Left kidney (tissue), 2 donors: Measurements from ENCODE around the gene BOD1L1. TPM values are rescaled to one million over a fixed set of nuclear protein-coding genes. Genes with fewer than 3 reads are reported as not detected.

Source experiments
- DNase-seq: peaks from one replicate; pipeline ENCODE4 v3.0.0-alpha.2; 2013
- polyA plus RNA-seq: library from polyadenylated mRNA; unstranded; fragments of 120-200 nt; gene quantifications from one replicate; pipeline ENCODE4 v1.2.1, GENCODE V29; 2013; ENCODE audit not compliant: insufficient read length

The BOD1L1 gene
- polyA plus RNA-seq, 1 donor = 79.8 TPM

GRCh38 chr4:13559413-13559812, 68.1 kb downstream of the BOD1L1 start:
- no peak for DNase-seq

- no peak for DNase-seq
These were observed 68.6 kb downstream of the BOD1L1 start for GRCh38 chr4:13558881-13559280.

- no peak for DNase-seq
These were observed 72.2 kb downstream of the BOD1L1 start for GRCh38 chr4:13555325-13555724.

- DNase-seq = no peak
These were observed 74.4 kb downstream of the BOD1L1 start for GRCh38 chr4:13553081-13553480.

GRCh38 chr4:13548984-13549546, 78.5 kb downstream of the BOD1L1 start:
- DNase-seq = peak; percentile 78

- no peak for DNase-seq
These were observed 79.2 kb downstream of the BOD1L1 start for GRCh38 chr4:13548059-13548983.

- DNase-seq = no peak
These were observed 80.0 kb downstream of the BOD1L1 start for GRCh38 chr4:13547485-13548041.

- DNase-seq = no peak
These were observed 80.5 kb downstream of the BOD1L1 start for GRCh38 chr4:13546941-13547484.

- no peak for DNase-seq
These were observed 81.2 kb downstream of the BOD1L1 start for GRCh38 chr4:13546142-13546940.

GRCh38 chr4:13545394-13545808, 82.1 kb downstream of the BOD1L1 start:
- no peak for DNase-seq

- DNase-seq = peak; percentile 72
These were observed 82.7 kb downstream of the BOD1L1 start for GRCh38 chr4:13544606-13545393.

GRCh38 chr4:13543839-13544605, 83.5 kb downstream of the BOD1L1 start, which contains the start of gene NKX3-2:
Gene NKX3-2 (minus strand): TSS chr4:13544508. CDS start chr4:13544414, 94 bp downstream.
- DNase-seq = no peak

GRCh38 chr4:13543032-13543838, 84.3 kb downstream of the BOD1L1 start:
- no peak for DNase-seq

GRCh38 chr4:13542577-13543031, 84.9 kb downstream of the BOD1L1 start:
- DNase-seq = no peak

GRCh38 chr4:13541720-13542576, 85.6 kb downstream of the BOD1L1 start:
- no peak for DNase-seq

- DNase-seq = no peak
These were observed 86.3 kb downstream of the BOD1L1 start for GRCh38 chr4:13541176-13541604.

- no peak for DNase-seq
These were observed 86.9 kb downstream of the BOD1L1 start for GRCh38 chr4:13540446-13541175.
